GM19240 (cell line): ENCODE results near the gene ENDOD1.

Experiments
- DNase-seq: peaks from one replicate; pipeline ENCODE4 v3.0.0; 2011; ENCODE audit warnings: low spot score; ENCODE audit not compliant: insufficient read length

Gene ENDOD1

DNA sequence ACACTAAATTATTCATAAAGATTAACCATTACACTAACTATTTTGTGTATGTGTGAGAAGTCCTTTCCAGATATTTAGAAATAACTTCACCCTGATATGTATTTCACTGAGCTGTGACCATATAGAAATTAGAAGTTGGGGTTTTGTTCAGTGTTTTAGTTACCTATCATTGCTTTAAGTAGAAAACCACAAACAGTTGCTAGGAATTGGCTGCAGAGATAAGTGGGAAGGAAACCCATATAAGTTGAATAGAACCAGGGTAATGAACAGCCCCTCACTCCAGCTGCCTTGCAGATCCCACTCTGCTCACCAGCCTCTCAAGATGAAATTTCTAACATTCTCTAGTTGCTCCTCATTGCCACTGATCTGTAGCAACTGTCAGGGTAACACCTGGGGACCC, 12.7 kb upstream of the ENDOD1 start:
- no peak for DNase-seq

DNA sequence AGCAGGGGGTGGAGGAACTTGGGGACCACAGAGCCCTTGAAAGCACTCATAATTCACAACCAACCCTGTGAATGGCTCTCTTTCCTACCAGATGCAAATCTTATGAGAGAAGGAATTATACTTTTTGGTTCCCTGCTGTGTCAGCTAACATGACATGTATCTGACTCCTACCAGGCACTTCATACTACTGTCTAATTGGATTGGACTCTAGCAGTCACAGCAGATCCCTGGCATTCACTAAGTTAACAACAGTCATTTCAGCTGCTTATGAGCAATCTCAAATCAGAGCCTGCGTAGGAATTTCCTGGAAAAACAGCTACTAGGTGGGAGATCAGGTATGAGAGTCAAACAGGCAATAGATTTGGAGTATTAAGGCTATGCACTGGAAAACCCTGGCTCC, 11.1 kb upstream of the ENDOD1 start:
- no peak for DNase-seq

DNA sequence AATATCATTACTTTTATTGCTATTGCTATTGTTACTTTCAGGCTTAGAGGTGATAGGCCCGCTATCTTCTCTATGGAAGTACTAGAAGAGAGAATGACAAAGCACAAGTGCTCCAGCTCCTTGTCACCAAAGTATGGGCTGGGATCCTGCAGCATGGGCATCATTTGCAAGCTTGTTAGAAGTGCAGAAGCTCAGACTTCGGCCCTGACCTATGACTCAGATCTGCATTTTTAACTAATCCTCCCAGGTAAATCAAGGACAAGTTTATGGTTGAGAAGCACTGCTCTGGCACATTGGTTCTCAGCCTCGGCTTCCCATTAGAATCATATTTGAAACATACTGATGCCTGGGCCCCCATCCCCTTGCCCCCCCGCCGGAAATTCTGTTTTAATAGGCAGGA, 8.6 kb upstream of the ENDOD1 start:
- no peak for DNase-seq

DNA sequence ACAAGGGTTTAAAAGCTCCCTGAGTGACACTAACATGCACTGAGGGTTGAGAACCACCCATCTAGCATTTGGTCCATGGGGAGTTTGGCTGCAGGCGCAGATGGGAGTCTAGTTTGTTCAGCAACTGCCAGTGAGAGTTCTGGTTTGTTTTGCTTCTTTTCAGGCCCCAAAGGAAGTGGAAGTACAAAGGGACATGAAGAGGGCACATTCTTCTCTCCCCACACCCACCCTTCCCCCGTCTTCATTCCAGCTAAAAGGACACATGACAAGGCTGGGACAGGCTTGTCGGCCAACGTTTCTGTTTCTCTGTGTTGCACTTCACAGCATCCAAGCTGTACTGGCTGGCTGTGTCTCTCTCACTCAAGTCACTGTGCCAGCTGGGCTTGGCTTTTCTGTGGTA, 8.2 kb upstream of the ENDOD1 start:
- no peak for DNase-seq

GRCh38 chr11:95082576-95083001, 7.1 kb upstream of the ENDOD1 start:
- no peak for DNase-seq

- DNase-seq, result no peak
Measured at GRCh38 chr11:95084509-95084908, 5.1 kb upstream of the ENDOD1 start.

- no peak for DNase-seq
Measured at GRCh38 chr11:95085117-95085816, 4.4 kb upstream of the ENDOD1 start.

DNA sequence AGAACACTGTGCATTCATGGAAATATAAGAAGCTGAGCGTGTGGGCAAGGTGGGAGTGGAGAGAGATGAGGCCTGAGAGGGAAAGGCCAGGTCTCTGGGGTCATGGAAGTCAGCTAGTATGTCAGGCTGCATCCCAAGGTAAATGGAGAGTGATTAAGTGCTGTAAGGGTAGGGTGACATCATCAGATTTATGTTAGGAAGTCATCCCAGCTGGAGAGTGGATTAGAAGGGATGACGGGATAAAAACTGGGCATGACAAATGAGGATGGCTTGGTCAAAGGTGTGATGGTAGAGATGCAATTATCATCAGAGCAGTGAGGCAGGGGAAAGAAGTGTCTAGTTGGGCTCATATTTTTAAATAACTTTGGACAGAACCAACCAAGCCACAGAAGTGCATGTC, 3.5 kb upstream of the ENDOD1 start:
- DNase-seq, result no peak

DNA sequence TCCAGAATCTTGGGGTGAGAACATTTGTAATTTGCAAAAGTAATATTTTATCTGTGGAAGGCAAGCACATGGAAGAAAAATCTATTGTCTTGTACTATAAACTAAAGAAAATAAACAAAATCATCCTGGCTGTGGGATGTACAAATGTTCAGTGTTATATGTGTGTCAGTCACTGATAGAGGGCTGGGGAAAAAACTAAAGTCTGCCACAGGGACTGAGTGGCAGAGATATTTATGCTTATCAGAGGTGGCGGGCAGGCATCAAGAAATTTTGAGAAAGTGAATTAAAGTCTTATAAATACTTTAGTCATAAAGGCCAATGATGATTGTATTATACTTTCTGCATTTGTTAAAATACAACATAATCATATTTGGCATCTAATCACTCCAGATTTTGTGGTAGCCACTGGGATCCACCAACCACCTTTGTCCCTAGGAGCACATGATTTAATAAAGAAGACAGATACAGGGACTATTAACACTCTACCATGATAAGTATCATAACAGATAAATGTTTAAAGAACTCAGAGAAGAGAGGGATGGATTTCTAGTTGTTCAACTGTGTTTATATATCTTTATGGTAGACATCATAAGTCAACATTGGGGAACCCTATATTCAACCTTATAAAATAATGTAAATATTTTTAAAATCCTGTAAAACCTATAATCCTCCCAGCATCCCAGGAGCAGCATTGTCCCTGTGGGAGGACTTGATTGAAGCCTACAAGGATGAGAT, 2.6 kb upstream of the ENDOD1 start:
- no peak for DNase-seq

DNA sequence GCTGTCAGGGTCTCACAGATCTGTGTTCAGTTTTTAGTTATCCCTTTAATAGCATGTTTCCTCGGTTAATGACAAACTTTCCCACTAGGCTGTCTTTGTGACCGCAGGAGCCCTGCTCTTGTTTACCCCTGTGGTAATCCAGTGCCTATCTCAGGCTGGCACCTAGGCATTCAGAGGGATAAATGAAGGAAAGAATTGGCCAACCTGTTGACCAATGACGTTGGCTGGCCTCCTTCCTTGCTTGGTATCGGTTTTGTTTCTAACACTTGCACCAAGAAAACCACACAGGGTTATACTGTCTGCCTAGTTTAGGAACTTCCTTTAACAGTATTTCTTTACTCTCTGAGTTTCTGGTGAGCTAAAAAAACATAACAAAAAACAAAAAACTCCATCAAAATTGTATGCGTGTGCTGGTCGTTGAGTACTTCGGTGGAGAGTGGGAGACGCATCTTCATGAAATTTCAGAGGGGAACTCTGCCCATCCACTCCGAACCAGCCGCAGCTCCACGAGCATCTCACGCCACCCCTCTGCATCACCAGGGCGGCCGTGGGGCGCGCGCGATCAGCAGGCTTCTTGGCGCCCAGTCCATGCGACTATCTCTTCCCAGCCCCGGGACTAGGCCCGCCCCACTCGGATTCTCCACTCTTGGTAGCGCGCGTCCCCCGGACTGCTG, 563 bp upstream of the ENDOD1 start:
- no peak for DNase-seq

DNA sequence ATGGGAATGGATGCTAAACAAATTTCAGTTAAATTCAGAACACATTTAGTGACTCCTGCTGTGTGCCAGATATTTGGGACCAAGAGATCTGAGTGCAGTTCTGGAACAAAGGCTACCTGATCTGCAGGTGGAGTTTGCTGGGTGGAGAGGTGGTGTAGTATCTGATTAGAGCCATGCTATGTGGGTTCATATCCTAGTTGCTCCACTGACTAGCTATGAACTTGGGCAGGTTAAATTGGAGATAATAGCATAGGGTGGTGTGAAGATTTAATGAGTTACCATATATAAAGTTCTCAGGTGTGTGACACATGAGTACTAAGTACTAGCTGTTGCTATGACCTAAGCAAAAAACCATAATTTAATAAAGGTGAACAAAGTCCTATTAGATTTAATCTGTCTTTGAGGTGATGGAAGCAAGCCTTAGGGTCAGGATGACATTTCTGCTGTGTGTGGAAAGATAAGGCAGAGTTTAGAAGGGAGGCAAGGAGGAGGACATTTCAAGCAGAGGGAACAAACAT, 2.1 kb downstream of the ENDOD1 start:
- no peak for DNase-seq

DNA sequence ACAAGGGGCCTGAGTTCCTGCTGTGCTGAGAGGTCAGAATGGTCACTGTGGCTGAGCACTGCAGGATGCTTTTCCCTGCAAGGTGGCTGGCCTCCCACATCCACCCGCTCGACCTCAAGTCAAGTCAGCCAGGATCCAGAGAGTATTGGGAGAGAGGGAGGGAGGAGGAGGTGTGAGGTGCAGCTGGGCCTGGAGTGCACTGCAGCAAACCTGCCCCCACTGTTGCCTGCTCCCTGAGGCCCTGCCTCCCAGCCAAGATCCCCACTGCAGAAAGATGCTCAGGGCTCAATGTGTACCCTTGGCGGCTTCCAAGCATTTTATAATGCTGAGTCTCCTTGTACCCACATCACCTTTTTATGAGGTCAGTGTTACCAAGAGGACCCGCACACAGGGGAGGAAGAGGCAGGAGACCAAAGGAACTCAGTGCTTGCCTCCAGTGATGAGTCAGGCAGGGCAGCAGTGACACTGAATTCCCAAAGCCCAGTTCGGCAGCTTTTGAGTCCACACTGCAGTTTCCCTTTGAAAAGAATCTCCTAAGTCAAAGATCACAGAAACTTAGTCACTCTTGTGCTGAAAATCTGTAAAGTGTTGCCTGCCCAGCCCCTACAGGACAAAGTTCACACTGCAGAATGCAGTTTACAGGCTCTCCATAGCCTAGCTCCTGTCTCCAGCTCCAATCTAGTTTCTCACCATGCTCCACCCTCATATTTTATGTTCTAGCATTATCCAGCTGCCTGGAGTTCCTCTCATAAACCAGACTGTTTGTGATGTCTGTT, 3.1 kb downstream of the ENDOD1 start:
- DNase-seq, result no peak

- no peak for DNase-seq
Measured at GRCh38 chr11:95093548-95093947, 3.9 kb downstream of the ENDOD1 start.

DNA sequence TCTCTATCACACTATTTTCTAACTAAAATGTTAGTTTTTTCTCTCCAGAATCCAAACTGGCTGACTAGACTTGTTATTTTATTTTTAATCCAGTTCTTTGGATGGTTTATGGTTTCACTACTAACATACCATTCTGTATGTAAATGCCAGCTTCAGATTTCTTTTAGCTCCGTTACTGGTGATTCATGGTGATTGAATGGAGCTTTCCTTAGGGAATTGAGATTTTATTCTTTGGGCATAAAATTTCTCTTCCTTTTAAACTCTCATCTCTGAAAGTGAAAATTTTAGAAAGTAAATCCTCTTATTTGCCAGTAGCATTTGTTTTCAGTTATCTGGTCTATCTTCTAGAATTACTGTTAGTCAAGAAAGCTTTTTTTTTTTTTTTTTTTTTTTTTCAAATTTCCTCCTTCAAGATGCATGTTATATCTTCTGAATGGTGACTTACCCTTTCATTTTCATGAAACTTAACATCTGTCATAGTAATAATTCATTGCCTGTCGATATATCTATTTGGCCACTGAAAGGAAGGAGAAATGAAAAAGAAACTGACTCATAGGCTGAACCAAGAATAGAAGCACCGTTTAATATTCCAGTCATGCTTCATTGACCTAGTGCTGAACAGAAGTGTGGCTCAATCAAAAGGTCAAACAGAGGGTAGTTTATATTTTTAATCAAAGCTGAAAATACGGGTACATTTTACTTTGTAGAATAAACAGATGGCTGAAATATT, 6.4 kb downstream of the ENDOD1 start:
- DNase-seq, result no peak

- no peak for DNase-seq
Measured at GRCh38 chr11:95097209-95097608, 7.6 kb downstream of the ENDOD1 start.

GRCh38 chr11:95098826-95099225, 9.2 kb downstream of the ENDOD1 start:
- no peak for DNase-seq

DNA sequence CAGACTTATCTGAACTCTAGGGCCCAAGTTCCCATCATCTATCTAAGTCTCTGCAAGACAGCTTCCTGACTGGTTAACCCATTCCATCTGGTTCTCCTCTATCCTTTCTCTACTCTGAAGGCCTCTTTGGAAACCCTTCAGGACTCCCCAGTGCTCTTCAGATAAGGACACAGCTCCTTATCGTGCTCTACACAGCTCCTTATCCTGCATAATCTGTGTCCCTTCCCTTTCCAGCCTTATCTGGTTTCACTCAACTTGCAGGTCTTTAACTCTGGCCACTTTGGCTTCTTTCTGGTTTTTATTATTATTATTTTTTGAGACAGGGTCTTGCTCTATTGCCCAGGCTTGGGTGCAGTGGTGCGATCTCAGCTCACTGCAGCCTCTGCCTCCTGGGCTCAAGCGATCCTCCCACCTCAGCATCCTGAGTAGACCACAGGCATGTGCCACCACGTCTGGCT, 10.6 kb downstream of the ENDOD1 start:
- DNase-seq, result no peak

DNA sequence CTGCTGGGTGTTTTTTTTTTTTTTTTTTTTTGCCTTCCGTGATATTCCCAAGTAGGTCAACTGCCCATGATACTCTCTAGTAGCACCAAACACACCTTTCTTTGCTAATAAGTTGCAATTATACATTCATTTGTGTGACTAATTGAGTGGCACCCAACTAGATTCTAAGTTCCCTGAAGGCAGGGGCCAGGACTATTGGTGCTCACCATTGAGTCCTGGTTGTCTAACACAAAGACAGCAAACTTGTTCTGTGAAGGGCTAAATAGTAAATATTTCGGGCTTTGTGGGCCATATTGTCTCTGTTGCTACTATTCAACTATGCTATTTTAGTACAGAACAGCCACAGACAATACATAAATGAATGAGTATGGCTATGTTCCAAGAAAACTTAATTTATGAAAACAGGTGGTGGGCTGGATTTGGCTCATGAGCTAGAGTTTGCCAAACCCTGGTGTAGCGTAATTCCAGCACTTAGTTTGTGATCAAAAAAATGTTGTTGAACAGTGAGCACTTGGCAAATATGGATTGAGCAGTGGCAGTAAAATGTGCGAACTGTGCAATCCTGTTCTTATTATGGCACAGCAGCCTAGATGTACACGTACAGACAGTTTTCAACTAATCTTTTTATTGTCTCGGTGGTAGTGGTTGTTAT, 11.3 kb downstream of the ENDOD1 start:
- no peak for DNase-seq

DNA sequence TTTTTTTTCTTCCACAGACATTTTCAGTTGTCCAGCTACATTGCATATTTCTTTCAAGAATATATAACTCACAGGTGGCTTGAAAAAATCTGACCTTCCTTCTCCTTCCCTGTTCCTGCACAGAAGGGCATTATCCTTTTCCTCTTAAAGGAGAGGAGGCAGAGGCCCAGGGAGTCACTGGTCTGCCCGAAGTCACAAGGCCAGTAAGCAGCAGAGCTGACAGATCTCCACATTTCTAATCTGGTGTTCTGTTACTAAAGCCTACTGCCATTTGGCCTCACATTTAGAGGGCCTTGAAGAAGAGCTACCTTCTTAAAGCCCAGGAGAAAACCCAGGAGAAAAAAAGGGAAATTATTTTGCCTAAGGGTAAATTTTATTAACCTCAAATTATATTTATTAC, 12.3 kb downstream of the ENDOD1 start:
- DNase-seq, result no peak

- DNase-seq, result no peak
Measured at GRCh38 chr11:95102733-95103132, 13.1 kb downstream of the ENDOD1 start.
